Mesodermal cell (in vitro differentiated cells): Measurements from ENCODE around the gene LBHD2.

Experiments
- H3K27ac ChIP-seq: 2 replicates; pipeline ENCODE4 v1.7.0; 2013; ENCODE audit warnings: mild to moderate bottlenecking, low read depth, low read length, moderate library complexity; ENCODE audit not compliant: severe bottlenecking
- H3K36me3 ChIP-seq: 2 replicates; pipeline ENCODE4 v1.7.1; 2013; ENCODE audit warnings: mild to moderate bottlenecking, low read length, moderate library complexity; ENCODE audit not compliant: control insufficient read depth, insufficient read depth
- H3K4me1 ChIP-seq: one replicate; pipeline ENCODE4 v1.7.1; 2013; ENCODE audit warnings: mild to moderate bottlenecking, low read length; ENCODE audit not compliant: insufficient read depth, control insufficient read depth, poor library complexity, severe bottlenecking
- H3K4me3 ChIP-seq: 2 replicates; pipeline ENCODE4 v1.7.0; 2013; ENCODE audit warnings: low read length, control low read depth, mild to moderate bottlenecking; ENCODE audit not compliant: insufficient read depth, poor library complexity, severe bottlenecking; ENCODE audit errors: extremely low read depth
- H3K9me3 ChIP-seq: 2 replicates; pipeline ENCODE4 v1.7.1; 2013; ENCODE audit warnings: mild to moderate bottlenecking, low read length, moderate library complexity; ENCODE audit not compliant: control insufficient read depth
- WGBS, 2 experiments: methylation state at CpG; one replicate each; pipeline ENCODE4 v1.1.5; 2013; ENCODE audit warnings: missing lambda C conversion rate in 2 of 2; ENCODE audit not compliant: insufficient coverage in 2 of 2; 5-methylcytosine and 5-hydroxymethylcytosine counted together

The LBHD2 gene

DNA sequence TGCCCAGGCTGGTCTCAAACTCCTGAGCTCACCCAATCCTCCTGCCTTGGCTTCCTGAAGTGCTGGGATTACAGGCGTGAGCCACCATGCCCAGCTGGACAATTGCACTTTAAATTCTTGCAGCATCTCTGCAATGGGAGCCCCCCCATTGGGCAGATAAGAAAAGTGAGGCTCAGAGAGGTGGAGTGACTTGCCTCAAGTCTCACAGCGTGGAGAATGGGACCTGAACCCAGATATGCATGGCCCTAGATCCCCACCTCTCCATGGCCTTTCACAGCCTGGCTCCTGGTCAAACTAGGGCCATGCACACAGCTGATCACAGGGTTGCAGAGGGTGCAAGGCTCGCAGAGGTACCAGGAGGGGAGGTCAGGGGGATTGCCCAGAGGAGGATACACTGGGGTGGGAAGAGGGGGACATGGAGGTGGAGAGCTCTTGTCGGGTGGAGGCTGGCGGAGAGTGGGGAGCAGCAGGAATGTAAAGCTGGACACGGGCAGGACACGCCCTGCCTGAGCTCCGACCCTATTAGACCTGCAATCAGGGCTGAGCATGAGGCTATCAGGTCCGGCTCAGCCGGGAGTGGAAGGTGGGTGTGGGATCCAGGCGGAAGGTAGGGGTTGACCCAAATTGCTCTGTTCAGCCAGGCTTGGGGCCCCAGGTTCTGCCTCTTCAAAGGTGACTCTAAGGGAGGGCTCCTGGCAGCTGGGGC lies 17.4 kb downstream of the LBHD2 start:
- 90 to 97% methylated on average over 8 to 11 of the region's 11 CpGs for WGBS, 2 experiments
- Histone ChIP-seq H3K27ac (no peak overlapping the region), H3K4me1 (peaks cover 19% of the 10 kb centered on the region)

DNA sequence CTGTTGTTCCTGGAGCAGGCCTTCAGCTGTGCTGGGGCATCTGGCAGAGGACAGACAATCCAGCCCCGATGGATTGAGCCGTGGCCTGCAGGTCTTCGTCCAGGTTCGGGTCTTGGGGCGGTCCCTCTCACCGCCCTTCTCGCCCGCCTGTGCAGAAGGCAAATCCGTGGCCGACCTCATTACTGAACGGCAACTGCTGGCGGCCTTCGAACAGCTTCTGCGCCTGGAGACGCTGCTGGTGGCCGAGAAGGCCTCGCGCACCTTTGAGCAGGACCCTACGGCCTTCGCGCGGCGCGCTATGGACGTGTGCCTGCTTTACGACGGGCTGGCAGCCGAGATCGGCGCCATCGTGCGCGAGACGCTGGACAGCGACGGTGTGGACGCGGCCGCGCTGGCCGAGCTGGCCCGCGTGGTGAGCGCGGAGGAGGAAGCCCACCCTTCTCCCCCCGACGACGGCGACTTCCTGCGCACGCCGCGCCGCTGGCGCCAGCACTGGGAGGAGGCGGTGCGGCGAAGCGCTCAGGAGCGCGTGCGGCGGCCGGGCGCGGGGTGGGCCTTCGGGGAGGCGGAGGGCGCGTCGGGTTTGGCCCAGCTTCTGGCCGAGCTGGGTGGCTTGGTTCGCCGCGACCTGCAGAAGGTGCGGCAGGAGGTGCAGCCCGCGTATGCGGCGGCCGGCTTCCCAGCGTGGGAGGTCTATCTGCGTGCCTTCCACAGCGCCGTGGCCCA lies 18.1 kb downstream of the LBHD2 start:
- WGBS, 2 experiments, result 89 to 91% methylated on average over 82 to 85 of the region's 85 CpGs
- Histone ChIP-seq H3K36me3 (no peaks in the 10 kb centered on the region), H3K27ac (no peak overlapping the region), H3K9me3 (no peaks in the 10 kb centered on the region), H3K4me3 (no peak overlapping the region), H3K4me1 (peaks cover 19% of the 10 kb centered on the region)

More for the DNA sequence above, 17.4 kb downstream of the LBHD2 start:
- Histone ChIP-seq H3K4me3 (no peak overlapping the region), H3K9me3 (no peaks in the 10 kb centered on the region), H3K36me3 (no peaks in the 10 kb centered on the region)

DNA sequence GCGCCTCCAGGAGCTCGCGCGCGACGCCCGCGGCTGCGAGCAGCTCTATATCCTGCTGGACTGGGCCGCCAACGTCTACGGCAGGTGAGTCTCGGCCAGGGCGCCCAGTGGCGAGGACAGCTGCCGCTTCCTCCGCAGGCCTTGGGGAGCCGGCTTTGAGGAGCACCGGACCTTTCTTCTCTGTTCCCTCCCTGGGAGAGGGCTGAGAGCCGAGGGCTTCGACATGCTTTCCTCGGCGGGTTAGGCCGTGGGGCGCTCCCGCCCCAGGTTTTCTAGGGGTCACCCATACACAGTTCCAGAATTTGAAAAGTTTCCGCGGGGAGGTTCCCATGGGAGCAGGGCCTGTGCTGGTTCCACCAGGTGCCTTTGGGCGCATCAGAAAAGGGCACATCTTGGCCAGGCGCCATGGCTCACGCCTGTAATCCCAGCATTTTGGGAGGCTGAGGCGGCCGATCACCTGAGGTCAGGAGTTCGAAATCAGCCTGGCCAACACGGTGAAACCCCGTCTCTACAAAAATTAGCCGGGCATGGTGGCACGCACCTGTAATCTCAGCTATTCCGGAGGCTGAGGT lies 18.8 kb downstream of the LBHD2 start:
- Histone ChIP-seq H3K27ac (no peak overlapping the region), H3K36me3 (no peaks in the 10 kb centered on the region), H3K4me1 (peaks cover 19% of the 10 kb centered on the region), H3K9me3 (no peaks in the 10 kb centered on the region), H3K4me3 (no peak overlapping the region)
- WGBS, 2 experiments, result 85 to 91% methylated on average over 39 of the region's 39 CpGs

DNA sequence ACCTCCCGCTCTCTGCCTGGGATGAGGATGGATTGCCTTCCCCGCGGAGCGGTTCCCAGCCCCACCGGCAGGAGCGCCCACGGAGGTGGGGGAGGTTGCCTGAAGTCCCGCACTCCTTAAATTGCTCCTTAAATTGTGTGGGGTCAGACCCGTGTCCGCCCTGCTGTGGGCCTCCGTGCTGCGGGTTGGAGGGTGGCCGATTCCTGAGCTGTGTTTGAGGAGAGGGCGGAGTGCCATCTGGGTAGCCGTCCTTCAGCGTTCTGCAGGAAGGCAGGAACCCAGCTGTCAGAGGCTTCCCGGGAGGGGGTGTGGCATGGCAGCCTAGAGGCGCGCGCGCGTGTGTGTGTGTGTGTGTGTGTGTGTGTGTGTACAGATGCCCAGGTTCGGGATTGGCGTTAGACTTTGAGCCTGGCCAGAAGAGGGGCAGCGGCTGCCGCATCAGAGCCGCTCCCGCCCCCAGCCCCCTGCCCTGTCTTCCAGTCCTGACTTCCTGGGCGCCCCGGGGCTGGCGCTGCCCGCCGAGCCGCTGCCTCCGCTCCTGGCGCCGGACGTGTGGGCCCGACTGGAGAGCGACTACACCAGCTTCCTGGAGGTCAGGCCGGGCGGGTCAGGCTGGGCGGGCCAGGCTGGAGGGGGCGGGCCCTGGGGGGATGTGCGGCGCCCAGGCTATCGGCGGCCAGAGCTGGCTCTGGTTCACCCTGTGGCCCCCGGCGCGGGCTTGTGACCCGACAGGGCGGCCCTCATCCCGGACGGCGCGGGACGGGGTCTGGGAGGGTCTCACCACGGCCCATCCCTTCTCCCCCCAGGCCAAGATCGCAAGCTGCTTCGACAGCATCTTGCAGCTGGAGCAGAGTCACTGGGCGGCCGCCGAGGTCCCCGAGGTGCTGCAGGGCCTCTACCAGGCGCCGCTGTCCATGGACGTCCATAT lies 19.7 kb downstream of the LBHD2 start:
- WGBS, 2 experiments, result 11 to 14% methylated on average over 31 to 60 of the region's 68 CpGs
- H3K27ac ChIP-seq, result no peak overlapping the region
- H3K4me1 ChIP-seq, result peaks cover 23% of the 10 kb centered on the region
- peak overlapping the region; percentile 23 for H3K4me3 ChIP-seq
- H3K9me3 ChIP-seq, result no peaks in the 10 kb centered on the region
- H3K36me3 ChIP-seq, result no peaks in the 10 kb centered on the region

DNA sequence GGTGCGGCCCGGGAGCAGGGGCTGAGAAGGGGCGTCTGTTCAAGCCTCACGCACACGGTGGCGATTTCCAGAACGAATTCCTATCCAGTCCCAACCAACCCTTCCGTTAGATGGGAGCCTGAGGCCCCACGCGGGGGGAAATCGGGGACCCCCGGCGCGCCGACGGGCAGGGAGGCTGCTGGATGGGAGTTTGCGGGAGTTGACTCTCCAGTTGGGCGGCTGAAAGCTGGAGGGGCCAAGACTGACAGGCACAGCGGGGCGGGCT lies 20.3 kb downstream of the LBHD2 start:
- Histone ChIP-seq H3K27ac (no peak overlapping the region), H3K4me3 (no peak overlapping the region), H3K36me3 (no peaks in the 10 kb centered on the region), H3K9me3 (no peaks in the 10 kb centered on the region), H3K4me1 (peaks cover 18% of the 10 kb centered on the region)
- 9 to 11% methylated on average over 12 to 14 of the region's 20 CpGs for WGBS, 2 experiments

DNA sequence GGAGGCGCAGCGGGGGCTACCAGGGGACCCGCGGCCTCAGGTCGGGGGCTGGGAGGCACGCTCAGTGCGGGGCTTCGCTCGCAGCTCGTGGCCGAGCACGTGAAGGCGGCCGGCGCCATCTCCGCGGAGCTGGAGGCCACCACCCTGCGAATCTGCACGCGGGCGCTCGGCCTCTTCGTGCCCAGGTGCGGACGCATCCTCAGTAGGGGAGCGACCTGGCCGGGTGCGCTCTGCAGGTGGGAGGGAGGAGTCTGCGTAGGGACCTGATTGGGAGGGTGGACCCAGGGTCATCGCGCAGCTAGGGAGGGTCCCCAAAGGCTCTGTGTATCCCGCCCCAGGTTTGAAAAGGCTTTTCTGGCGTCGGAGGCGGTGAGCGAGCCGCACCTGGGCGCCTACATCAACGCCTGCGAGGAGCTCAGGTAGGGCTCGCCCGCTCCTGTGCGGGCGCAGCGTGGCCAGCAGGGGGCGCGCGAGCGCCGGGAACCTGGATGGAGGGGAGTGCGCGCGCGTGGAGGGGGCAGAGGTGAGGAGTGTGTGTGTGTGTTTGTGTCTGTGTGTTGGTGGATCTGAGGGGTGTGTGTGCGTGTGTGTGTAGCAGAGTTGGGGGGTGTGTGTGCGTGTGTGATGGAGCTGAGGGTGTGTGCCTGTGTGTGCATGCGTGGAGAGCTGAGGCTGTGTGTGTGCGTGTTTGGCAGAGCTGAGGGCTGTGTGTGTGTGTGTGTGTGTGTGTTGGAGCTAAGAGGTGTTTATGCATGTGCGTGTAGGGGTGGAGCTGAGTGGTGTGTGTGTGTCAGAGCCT lies 20.8 kb downstream of the LBHD2 start:
- H3K36me3 ChIP-seq, result no peaks in the 10 kb centered on the region
- WGBS, 2 experiments, result 4 to 8% methylated on average over 40 to 54 of the region's 59 CpGs
- H3K4me1 ChIP-seq, result peaks cover 13% of the 10 kb centered on the region
- no peaks in the 10 kb centered on the region for H3K9me3 ChIP-seq
- H3K4me3 ChIP-seq, result no peak overlapping the region
- H3K27ac ChIP-seq, result no peak overlapping the region

DNA sequence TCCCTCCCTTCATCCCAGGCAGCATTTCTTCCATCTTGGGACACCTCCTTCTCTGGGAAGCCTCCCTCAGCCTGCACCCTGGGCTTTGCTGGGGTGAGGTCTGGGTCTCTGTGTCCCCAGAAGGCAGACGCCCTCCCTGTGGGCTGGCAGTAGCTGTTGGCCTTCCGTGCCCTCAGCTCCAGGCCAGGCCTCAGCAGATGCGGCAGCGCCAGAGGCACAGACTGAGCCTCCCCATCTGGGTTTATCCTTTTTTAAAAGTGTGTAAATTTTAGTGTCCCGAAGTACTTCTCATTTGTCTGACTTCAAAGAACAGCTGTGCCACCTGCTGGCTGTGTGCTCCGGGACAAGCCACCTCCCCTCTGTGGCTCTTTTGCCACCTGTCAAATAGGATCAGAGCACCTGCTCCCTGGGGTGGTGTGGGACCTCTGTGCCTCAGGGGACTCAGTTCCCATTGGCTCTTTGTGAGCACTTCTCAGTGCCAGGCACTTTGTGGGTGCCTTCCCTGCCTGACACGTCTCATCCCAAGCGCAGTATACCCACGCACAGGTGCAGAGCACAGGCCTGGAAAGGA lies 21.7 kb downstream of the LBHD2 start:
- Histone ChIP-seq H3K4me3 (no peak overlapping the region), H3K36me3 (no peaks in the 10 kb centered on the region), H3K9me3 (no peaks in the 10 kb centered on the region), H3K27ac (no peak overlapping the region), H3K4me1 (peaks cover 17% of the 10 kb centered on the region)
- 77 to 88% methylated on average over 4 to 9 of the region's 9 CpGs for WGBS, 2 experiments

DNA sequence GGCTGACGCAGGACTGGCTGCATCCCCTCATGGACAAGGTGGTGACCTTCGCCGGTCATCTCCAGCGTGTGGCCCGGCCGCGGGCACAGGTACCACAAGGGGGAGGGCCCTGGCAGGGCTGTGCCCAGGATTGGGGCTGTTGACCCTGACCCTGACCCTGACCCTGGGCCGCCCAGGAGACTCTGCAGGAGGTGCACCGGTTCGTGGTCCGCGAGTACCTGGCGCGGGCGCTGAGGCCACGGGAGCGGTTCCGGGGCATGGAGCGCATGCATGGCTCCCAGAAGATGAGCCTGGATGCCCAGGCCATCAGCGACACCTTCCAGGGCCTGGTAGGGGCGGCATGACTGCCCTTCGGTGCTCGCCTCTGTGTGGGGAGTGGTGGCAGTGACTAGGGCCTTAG lies 23.4 kb downstream of the LBHD2 start:
- H3K36me3 ChIP-seq, result no peaks in the 10 kb centered on the region
- WGBS, 2 experiments, result 94 to 96% methylated on average over 23 of the region's 23 CpGs
- H3K4me3 ChIP-seq, result no peak overlapping the region
- H3K9me3 ChIP-seq, result no peaks in the 10 kb centered on the region
- H3K27ac ChIP-seq, result no peak overlapping the region
- peaks cover 32% of the 10 kb centered on the region for H3K4me1 ChIP-seq

DNA sequence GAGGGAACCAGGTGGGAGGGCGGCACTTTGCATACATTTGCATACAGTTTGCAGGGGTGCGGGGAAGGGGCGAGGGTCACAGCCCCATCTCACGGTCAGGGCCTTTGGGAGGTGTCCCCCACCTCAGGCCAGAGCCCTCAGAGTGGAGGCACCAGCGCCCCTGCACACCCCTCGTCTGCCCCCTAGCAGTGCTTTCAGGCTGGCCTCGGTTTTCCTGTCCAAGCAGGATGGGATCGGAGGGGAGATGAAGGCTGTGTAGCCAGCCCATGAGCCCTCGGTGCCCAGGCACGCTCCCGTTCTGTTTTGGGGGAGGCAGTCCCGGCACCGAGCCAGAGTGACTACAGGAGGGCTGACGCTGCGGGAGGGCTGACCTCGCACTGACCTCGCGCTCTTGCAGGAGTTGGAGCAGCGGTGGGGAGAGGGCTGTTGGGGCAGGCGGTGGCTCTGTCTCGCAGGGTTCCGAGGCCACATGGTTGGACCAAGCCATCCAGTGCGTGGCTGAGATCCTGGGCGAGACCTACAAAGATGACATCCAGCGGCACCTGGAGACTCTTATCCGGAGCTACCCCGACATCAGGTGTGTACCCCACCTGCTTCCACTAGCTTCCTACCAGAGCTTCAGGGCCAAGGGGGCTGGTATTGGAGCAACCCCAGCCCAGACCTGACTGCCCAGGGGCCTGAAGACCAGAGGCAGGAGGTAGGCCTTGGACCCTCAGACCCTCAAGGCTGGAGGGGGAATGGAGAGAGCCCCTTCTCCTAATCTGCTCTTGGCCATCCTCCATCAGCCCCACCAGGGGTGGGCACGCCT lies 24.1 kb downstream of the LBHD2 start:
- WGBS, 2 experiments, result 69 to 71% methylated on average over 14 to 27 of the region's 28 CpGs
- no peaks in the 10 kb centered on the region for H3K36me3 ChIP-seq
- no peak overlapping the region for H3K4me3 ChIP-seq
- H3K9me3 ChIP-seq, result no peaks in the 10 kb centered on the region
- peaks cover 39% of the 10 kb centered on the region for H3K4me1 ChIP-seq
- H3K27ac ChIP-seq, result no peak overlapping the region
